Measurements from ENCODE around the gene SIRT5. TPM values are rescaled to one million over a fixed set of nuclear protein-coding genes. Genes with fewer than 3 reads are reported as not detected.

The SIRT5 gene
- total and polyA plus RNA-seq, 2 experiments from 2014 or later, result 16.3 to 21.7 TPM

- no peak for TF ChIP-seq CTCF (IDR thresholded peaks at IDR 0.05; ENCODE audit: low read depth, low read length)
- Histone ChIP-seq H3K36me3 (no peaks in the 10 kb centered on the region), H3K9me3 (ENCODE audit: low read depth) (no peaks in the 10 kb centered on the region), H3K4me3 (no peak overlapping the region), H3K27me3 (no peaks in the 10 kb centered on the region), H3K4me1 (ENCODE audit: low read depth) (peaks cover 6% of the 10 kb centered on the region), H3K27ac (no peak overlapping the region)
- no peak for DNase-seq (ENCODE audit: low read depth in 1 of 2, low spot score in 1 of 2)
Measured at GRCh38 chr6:13536796-13537526, 37.4 kb upstream of the SIRT5 start.

GRCh38 chr6:13537527-13537897, 36.9 kb upstream of the SIRT5 start:
- H3K27ac ChIP-seq, result no peak overlapping the region
- no peak for TF ChIP-seq CTCF (IDR thresholded peaks at IDR 0.05; ENCODE audit: low read depth, low read length)
- H3K36me3 ChIP-seq, result no peaks in the 10 kb centered on the region
- no peak for DNase-seq (ENCODE audit: low read depth in 1 of 2, low spot score in 1 of 2)
- H3K27me3 ChIP-seq, result no peaks in the 10 kb centered on the region
- H3K4me1 ChIP-seq (ENCODE audit: low read depth), result peaks cover 6% of the 10 kb centered on the region
- no peak overlapping the region for H3K4me3 ChIP-seq
- H3K9me3 ChIP-seq (ENCODE audit: low read depth), result no peaks in the 10 kb centered on the region

- H3K9me3 ChIP-seq (ENCODE audit: low read depth), result no peaks in the 10 kb centered on the region
- DNase-seq (ENCODE audit: low read depth in 1 of 2, low spot score in 1 of 2), result peak; percentile 53 to 74
- peak; percentile 53 for TF ChIP-seq CTCF (IDR thresholded peaks at IDR 0.05; ENCODE audit: low read depth, low read length)
- H3K27ac ChIP-seq, result no peak overlapping the region
- H3K27me3 ChIP-seq, result no peaks in the 10 kb centered on the region
- H3K4me1 ChIP-seq (ENCODE audit: low read depth), result peaks cover 6% of the 10 kb centered on the region
- H3K4me3 ChIP-seq, result no peak overlapping the region
- no peaks in the 10 kb centered on the region for H3K36me3 ChIP-seq
Measured at GRCh38 chr6:13538084-13538483, 36.3 kb upstream of the SIRT5 start.

GRCh38 chr6:13538600-13538999, 35.8 kb upstream of the SIRT5 start:
- DNase-seq (ENCODE audit: low read depth in 1 of 2, low spot score in 1 of 2), result no peak
- no peak overlapping the region for H3K27ac ChIP-seq
- no peaks in the 10 kb centered on the region for H3K36me3 ChIP-seq
- peaks cover 6% of the 10 kb centered on the region for H3K4me1 ChIP-seq (ENCODE audit: low read depth)
- no peak overlapping the region for H3K4me3 ChIP-seq
- TF ChIP-seq CTCF (IDR thresholded peaks at IDR 0.05; ENCODE audit: low read depth, low read length), result no peak
- no peaks in the 10 kb centered on the region for H3K27me3 ChIP-seq
- H3K9me3 ChIP-seq (ENCODE audit: low read depth), result no peaks in the 10 kb centered on the region

GRCh38 chr6:13539572-13539971, 34.8 kb upstream of the SIRT5 start:
- no peak for DNase-seq (ENCODE audit: low read depth in 1 of 2, low spot score in 1 of 2)
- no peak overlapping the region for H3K4me3 ChIP-seq
- H3K36me3 ChIP-seq, result no peaks in the 10 kb centered on the region
- H3K27ac ChIP-seq, result no peak overlapping the region
- H3K27me3 ChIP-seq, result no peaks in the 10 kb centered on the region
- H3K9me3 ChIP-seq (ENCODE audit: low read depth), result no peaks in the 10 kb centered on the region
- H3K4me1 ChIP-seq (ENCODE audit: low read depth), result peaks cover 2% of the 10 kb centered on the region
- no peak for TF ChIP-seq CTCF (IDR thresholded peaks at IDR 0.05; ENCODE audit: low read depth, low read length)

All from cardiac muscle cell (in vitro differentiated cells and primary cell).